Fibroblast of skin of left biceps (primary cell): ENCODE data around the gene CDKN1C.

Source experiments
- DNase-seq, 2 experiments: peaks; one replicate each; pipeline ENCODE4 v3.0.0-alpha.2; 2013; ENCODE audit warnings: low read depth in 2 of 2

Gene CDKN1C

GRCh38 chr11:2885678-2886081, at the start of gene CDKN1C:
TSS of gene CDKN1C (minus strand) at chr11:2885775. CDS start at chr11:2885456, 319 bp downstream.
- peak; percentile 70 to 74 for DNase-seq

GRCh38 chr11:2934611-2935239, 49.1 kb upstream of the CDKN1C start:
- no peak for DNase-seq

- no peak for DNase-seq
Measured at GRCh38 chr11:2934021-2934550, 48.5 kb upstream of the CDKN1C start.

- DNase-seq: no peak
Measured at GRCh38 chr11:2933375-2934020, 47.9 kb upstream of the CDKN1C start.

- no peak for DNase-seq
Measured at GRCh38 chr11:2932850-2933251, 47.3 kb upstream of the CDKN1C start.

GRCh38 chr11:2931771-2932738, 46.5 kb upstream of the CDKN1C start:
- no peak for DNase-seq

GRCh38 chr11:2931420-2931746, 45.8 kb upstream of the CDKN1C start:
- no peak for DNase-seq

- DNase-seq: no peak
Measured at GRCh38 chr11:2930704-2931419, 45.3 kb upstream of the CDKN1C start.

GRCh38 chr11:2929950-2930703, 44.6 kb upstream of the CDKN1C start:
- DNase-seq: no peak

GRCh38 chr11:2929531-2929949, 44.0 kb upstream of the CDKN1C start:
- DNase-seq: no peak

GRCh38 chr11:2928605-2929530, 43.3 kb upstream of the CDKN1C start, which contains the start of gene PHLDA2:
TSS of gene PHLDA2 (minus strand) at chr11:2929420. CDS start at chr11:2929364, 56 bp downstream.
- DNase-seq: peak in 1 of 2 experiments; percentile 31

- no peak for DNase-seq
Measured at GRCh38 chr11:2927851-2928604, 42.5 kb upstream of the CDKN1C start.

- no peak for DNase-seq
Measured at GRCh38 chr11:2927121-2927800, 41.7 kb upstream of the CDKN1C start.

- no peak for DNase-seq
Measured at GRCh38 chr11:2926611-2927051, 41.1 kb upstream of the CDKN1C start.

GRCh38 chr11:2924821-2925675, 39.5 kb upstream of the CDKN1C start:
- DNase-seq: no peak

GRCh38 chr11:2924381-2924780, 38.8 kb upstream of the CDKN1C start:
- no peak for DNase-seq
